CD14-positive monocyte (primary cell): ENCODE data around the gene AP2B1. TPM values are rescaled to one million over a fixed set of nuclear protein-coding genes. Genes with fewer than 3 reads are reported as not detected.
A peak's percentile ranks its signal among the peaks of the same experiment; 100 is the strongest.

Experiments
- DNase-seq, 3 donors: peaks; one replicate each; pipeline ENCODE4 v3.0.0-alpha.2; 2011 to 2022
- H2AFZ ChIP-seq: 2 replicates; pipeline ENCODE4 v1.6.0; 2012; ENCODE audit warnings: mild to moderate bottlenecking, low read depth, low read length, inconsistent platforms; ENCODE audit not compliant: insufficient read depth, poor library complexity, severe bottlenecking
- H3K27ac ChIP-seq, 2 donors: 1 replicate in 1 of 2; 2 replicates in 1 of 2; pipeline ENCODE4 v1.5.1; 2012 to 2013; ENCODE audit warnings: low read length in 2 of 2, control low read depth in 1 of 2, inconsistent platforms in 1 of 2, low read depth in 1 of 2, mild to moderate bottlenecking in 1 of 2
- H3K27me3 ChIP-seq, 2 donors: one replicate each; pipeline versions ENCODE4 v1.6.0 to v1.6.1; 2011 to 2013; ENCODE audit warnings: low read length in 2 of 2; ENCODE audit not compliant: control insufficient read depth in 2 of 2, insufficient read depth in 2 of 2
- H3K36me3 ChIP-seq, 2 donors: replicated peaks in 1 of 2; 1 replicate in 1 of 2; 2 replicates in 1 of 2; pipeline versions ENCODE4 v1.5.1 to v1.6.1; 2012 to 2013; ENCODE audit warnings: low read length in 2 of 2, control low read depth in 1 of 2, inconsistent platforms in 1 of 2, mild to moderate bottlenecking in 1 of 2; ENCODE audit not compliant: insufficient read depth in 2 of 2, control insufficient read depth in 1 of 2
- H3K4me1 ChIP-seq, 2 donors: 1 replicate in 1 of 2; 2 replicates in 1 of 2; pipeline versions ENCODE4 v1.5.1 to v1.6.1; 2012 to 2013; ENCODE audit warnings: low read length in 2 of 2, control low read depth in 1 of 2, inconsistent platforms in 1 of 2, mild to moderate bottlenecking in 1 of 2, moderate library complexity in 1 of 2; ENCODE audit not compliant: insufficient read depth in 2 of 2, control insufficient read depth in 1 of 2
- H3K4me2 ChIP-seq: replicated peaks from 2 replicates; pipeline ENCODE3; 2012; ENCODE audit warnings: low read length, moderate library complexity, mild to moderate bottlenecking; ENCODE audit not compliant: poor library complexity, severe bottlenecking; ENCODE audit errors: extremely low read depth
- H3K4me3 ChIP-seq, 3 experiments: fragments of 200-600 bp in 1 of 3; sonication (generic) in 1 of 3; replicated peaks in 1 of 3; 1 replicate in 2 of 3; 2 replicates in 1 of 3; pipeline ENCODE4 v1.5.1; 2011 to 2013; ENCODE audit warnings: low read length in 3 of 3, mild to moderate bottlenecking in 3 of 3, control low read depth in 2 of 3, low read depth in 2 of 3, inconsistent platforms in 1 of 3, moderate library complexity in 1 of 3
- H3K79me2 ChIP-seq: 2 replicates; pipeline ENCODE4 v1.6.0; 2012; ENCODE audit warnings: mild to moderate bottlenecking, control low read depth, inconsistent platforms, low read length, moderate library complexity; ENCODE audit not compliant: insufficient read depth
- H3K9ac ChIP-seq: 2 replicates; pipeline ENCODE4 v1.6.0; 2017; ENCODE audit warnings: low read length, mild to moderate bottlenecking; ENCODE audit not compliant: insufficient read depth, poor library complexity, severe bottlenecking
- H3K9me3 ChIP-seq, 2 donors: replicated peaks in 1 of 2; 1 replicate in 1 of 2; 2 replicates in 1 of 2; pipeline versions ENCODE4 v1.5.1 to v1.6.1; 2012 to 2013; ENCODE audit warnings: low read length in 2 of 2, control low read depth in 1 of 2; ENCODE audit not compliant: control insufficient read depth in 1 of 2, insufficient read depth in 1 of 2
- H4K20me1 ChIP-seq: 2 replicates; pipeline ENCODE4 v1.6.0; 2012; ENCODE audit warnings: mild to moderate bottlenecking, low read length, control low read depth, moderate library complexity; ENCODE audit not compliant: insufficient read depth
- H3K27ac Mint-ChIP-seq, 7 donors: one replicate each; pipeline ENCODE4 v1.8.0; 2020; ENCODE audit warnings: mild to moderate bottlenecking in 7 of 7, mixed read lengths in 7 of 7, moderate library complexity in 6 of 7, inconsistent platforms in 2 of 7
- H3K27me3 Mint-ChIP-seq, 3 donors: one replicate each; pipeline ENCODE4 v1.8.0; 2021 to 2022; ENCODE audit warnings: low read depth in 3 of 3, mild to moderate bottlenecking in 3 of 3, mixed read lengths in 3 of 3, moderate library complexity in 3 of 3, inconsistent platforms in 1 of 3
- H3K36me3 Mint-ChIP-seq, 2 donors: one replicate each; pipeline ENCODE4 v1.8.0; 2020; ENCODE audit warnings: mixed read lengths in 2 of 2, inconsistent platforms in 1 of 2, mild to moderate bottlenecking in 1 of 2
- H3K4me1 Mint-ChIP-seq: one replicate; pipeline ENCODE4 v1.8.0; 2020; ENCODE audit warnings: mild to moderate bottlenecking, mixed read lengths
- H3K4me3 Mint-ChIP-seq, 2 donors: one replicate each; pipeline ENCODE4 v1.8.0; 2020; ENCODE audit warnings: mild to moderate bottlenecking in 2 of 2, mixed read lengths in 2 of 2, moderate library complexity in 1 of 2
- H3K9me3 Mint-ChIP-seq, 7 donors: one replicate each; pipeline ENCODE4 v1.8.0; 2020 to 2022; ENCODE audit warnings: mixed read lengths in 7 of 7, mild to moderate bottlenecking in 6 of 7, moderate library complexity in 6 of 7, inconsistent platforms in 2 of 7
- WGBS: methylation state at CpG from one replicate; pipeline ENCODE4 v1.1.5; 2013; ENCODE audit warnings: missing lambda C conversion rate; ENCODE audit not compliant: insufficient coverage; 5-methylcytosine and 5-hydroxymethylcytosine counted together
- intact Hi-C, 2 donors: fragments of 100-400 bp; cut with micrococcal nuclease; formaldehyde crosslinking; loops; one replicate each; pipeline versions ENCODE4 v1.15.0 to v1.15.1; 2023
- polyA plus RNA-seq, 3 donors: library from polyadenylated mRNA; depleted of rRNA in 1 of 3; unstranded in 2 of 3; stranded (reverse) in 1 of 3; fragments of 300-500 nt in 2 of 3; fragments of >200 nt in 1 of 3; fragmentation: Illumina TruSeq in 2 of 3; gene quantifications; 1 replicate in 2 of 3; 2 replicates in 1 of 3; pipeline ENCODE4 v1.2.3, GENCODE V29; 2012 to 2021
- TF ChIP-seq, protein P1 (sequence below): fragments of 200-600 bp; IDR thresholded peaks from one replicate; pipeline ENCODE4 v1.8.0; 2022; ENCODE audit warnings: antibody characterized with exemption, mild to moderate bottlenecking

Gene AP2B1
- polyA plus RNA-seq, 3 donors: 28.7 to 44.2 (median 29.4) TPM

DNA sequence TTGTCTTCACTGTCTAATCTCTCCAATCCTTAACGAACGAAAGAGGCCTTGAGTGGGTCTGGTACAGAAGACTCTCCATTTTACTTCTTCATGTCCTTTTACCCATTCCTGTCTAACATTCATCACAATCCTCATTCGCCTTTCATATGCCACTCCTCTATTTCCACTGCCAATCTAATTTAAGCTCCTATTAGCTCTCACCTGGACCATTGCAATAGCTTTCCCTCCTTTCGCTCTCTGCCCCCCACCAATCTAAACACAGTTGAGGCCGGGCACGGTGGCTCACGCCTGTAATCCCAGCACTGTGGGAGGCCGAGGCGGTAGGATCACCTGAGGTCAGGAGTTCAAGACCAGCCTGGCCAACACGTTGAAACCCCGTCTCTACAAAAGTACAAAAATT, 20.2 kb upstream of the AP2B1 start:
- Mint-ChIP-seq H3K4me1 (peaks cover 22% of the 10 kb centered on the region), H3K9me3 (no peaks in the 10 kb centered on the region), H3K27ac (peak overlapping the region in 4 of 7 donors; percentile 27 to 94 (median 64)), H3K27me3 (peaks cover 2 to 5% (median 2%) of the 10 kb centered on the region in 3 donors), H3K4me3 (peak overlapping the region; percentile 56 to 97), H3K36me3 (peaks cover 0 to under 1% of the 10 kb centered on the region in 2 donors)
- no peaks in the 10 kb centered on the region for H3K9me3 ChIP-seq
- TF ChIP-seq, protein P1, sequence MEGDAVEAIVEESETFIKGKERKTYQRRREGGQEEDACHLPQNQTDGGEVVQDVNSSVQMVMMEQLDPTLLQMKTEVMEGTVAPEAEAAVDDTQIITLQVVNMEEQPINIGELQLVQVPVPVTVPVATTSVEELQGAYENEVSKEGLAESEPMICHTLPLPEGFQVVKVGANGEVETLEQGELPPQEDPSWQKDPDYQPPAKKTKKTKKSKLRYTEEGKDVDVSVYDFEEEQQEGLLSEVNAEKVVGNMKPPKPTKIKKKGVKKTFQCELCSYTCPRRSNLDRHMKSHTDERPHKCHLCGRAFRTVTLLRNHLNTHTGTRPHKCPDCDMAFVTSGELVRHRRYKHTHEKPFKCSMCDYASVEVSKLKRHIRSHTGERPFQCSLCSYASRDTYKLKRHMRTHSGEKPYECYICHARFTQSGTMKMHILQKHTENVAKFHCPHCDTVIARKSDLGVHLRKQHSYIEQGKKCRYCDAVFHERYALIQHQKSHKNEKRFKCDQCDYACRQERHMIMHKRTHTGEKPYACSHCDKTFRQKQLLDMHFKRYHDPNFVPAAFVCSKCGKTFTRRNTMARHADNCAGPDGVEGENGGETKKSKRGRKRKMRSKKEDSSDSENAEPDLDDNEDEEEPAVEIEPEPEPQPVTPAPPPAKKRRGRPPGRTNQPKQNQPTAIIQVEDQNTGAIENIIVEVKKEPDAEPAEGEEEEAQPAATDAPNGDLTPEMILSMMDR: no peak
- intact Hi-C loops: no loop called here
- H4K20me1 ChIP-seq: peaks cover 5% of the 10 kb centered on the region
- WGBS: 91% methylated on average over 7 of the region's 11 CpGs
- H3K4me1 ChIP-seq: peaks cover 23 to 27% of the 10 kb centered on the region in 2 donors
- DNase-seq: no peak
- no peaks in the 10 kb centered on the region for H3K27me3 ChIP-seq
- H3K36me3 ChIP-seq: no peaks in the 10 kb centered on the region
- H3K9ac ChIP-seq: no peak overlapping the region
- no peak overlapping the region for H3K27ac ChIP-seq
- H2AFZ ChIP-seq: peak overlapping the region; percentile 4
- peaks cover 32% of the 10 kb centered on the region for H3K79me2 ChIP-seq
- peak overlapping the region in 1 of 3 experiments; percentile 90 for H3K4me3 ChIP-seq
- H3K4me2 ChIP-seq: peak overlapping the region; percentile 96

DNA sequence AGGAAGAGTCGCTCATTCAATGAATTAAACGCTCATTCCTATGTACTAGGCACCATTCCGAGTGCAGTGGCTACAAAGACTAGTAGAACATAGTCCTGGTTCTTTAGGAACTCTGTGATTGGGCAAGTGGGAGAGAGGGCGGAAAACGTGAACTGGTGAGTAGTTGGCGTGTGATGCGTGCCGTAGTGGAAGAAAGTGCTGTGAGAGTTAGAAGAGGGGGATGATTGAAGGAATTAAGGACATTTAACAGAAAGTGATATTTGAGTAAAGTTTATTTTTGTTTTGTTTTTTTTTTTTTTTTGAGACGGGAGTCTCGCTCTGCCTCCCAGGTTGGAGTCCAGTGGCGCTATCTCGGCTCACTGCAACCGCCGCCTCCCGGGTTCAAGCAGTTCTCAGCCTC, 18.6 kb upstream of the AP2B1 start:
- peaks cover 0 to 3% (median 2%) of the 10 kb centered on the region in 3 donors for H3K27me3 Mint-ChIP-seq
- no peaks in the 10 kb centered on the region for H3K9me3 Mint-ChIP-seq
- peaks cover 5% of the 10 kb centered on the region for H4K20me1 ChIP-seq
- peak overlapping the region; percentile 96 for H3K4me2 ChIP-seq
- H3K4me1 Mint-ChIP-seq: peaks cover 22% of the 10 kb centered on the region
- peak; percentile 45 to 73 (median 61) for DNase-seq
- 14% methylated on average over 8 of the region's 15 CpGs for whole genome bisulfite sequencing
- no peaks in the 10 kb centered on the region for H3K27me3 ChIP-seq
- intact Hi-C loops: no loop called here
- peaks cover 32% of the 10 kb centered on the region for H3K79me2 ChIP-seq
- TF ChIP-seq, protein P1: no peak
- peak overlapping the region; percentile 93 to 97 for H3K4me3 Mint-ChIP-seq
- peak overlapping the region; percentile 92 to 97 (median 95) for H3K27ac Mint-ChIP-seq
- peak overlapping the region; percentile 73 to 91 for H3K27ac ChIP-seq
- no peaks in the 10 kb centered on the region for H3K9me3 ChIP-seq
- H3K36me3 Mint-ChIP-seq: peaks cover 3 to 7% of the 10 kb centered on the region in 2 donors
- H3K36me3 ChIP-seq: peaks cover 2 to 7% of the 10 kb centered on the region in 2 donors
- peak overlapping the region; percentile 90 for H2AFZ ChIP-seq
- H3K4me1 ChIP-seq: peaks cover 23 to 27% of the 10 kb centered on the region in 2 donors
- H3K4me3 ChIP-seq: peak overlapping the region; percentile 75 to 95 (median 90)
- peak overlapping the region; percentile 76 for H3K9ac ChIP-seq
